Neuronal stem cell (in vitro differentiated cells): ENCODE measurements around the gene ULK2.
A peak's percentile ranks its signal among the peaks of the same experiment; 100 is the strongest.

Experiments
- DNase-seq: peaks from one replicate; pipeline ENCODE4 v3.0.0-alpha.2; 2013; ENCODE audit warnings: low spot score
- H2AFZ ChIP-seq: one replicate; pipeline ENCODE4 v1.6.1; 2013; ENCODE audit warnings: mild to moderate bottlenecking, low read length, inconsistent platforms
- H2AK5ac ChIP-seq: 2 replicates; pipeline ENCODE4 v1.6.1; 2013; ENCODE audit warnings: low read depth, mild to moderate bottlenecking, inconsistent platforms, low read length, moderate library complexity, mixed read lengths
- H2BK120ac ChIP-seq: 2 replicates; pipeline ENCODE4 v1.6.1; 2013; ENCODE audit warnings: low read depth, mild to moderate bottlenecking, inconsistent platforms, low read length, moderate library complexity, mixed read lengths
- H2BK12ac ChIP-seq: one replicate; pipeline ENCODE4 v1.6.1; 2013; ENCODE audit warnings: low read length, inconsistent platforms
- H2BK15ac ChIP-seq: 2 replicates; pipeline ENCODE4 v1.6.1; 2013; ENCODE audit warnings: mild to moderate bottlenecking, low read length, inconsistent platforms, mixed read lengths
- H2BK5ac ChIP-seq: one replicate; pipeline ENCODE4 v1.6.1; 2013; ENCODE audit warnings: inconsistent platforms, mild to moderate bottlenecking, low read length, moderate library complexity
- H3K14ac ChIP-seq: one replicate; pipeline ENCODE4 v1.6.1; 2013; ENCODE audit warnings: low read length, inconsistent platforms
- H3K18ac ChIP-seq: 2 replicates; pipeline ENCODE4 v1.6.1; 2013; ENCODE audit warnings: low read length, inconsistent platforms
- H3K23ac ChIP-seq: 2 replicates; pipeline ENCODE4 v1.6.1; 2013; ENCODE audit warnings: low read depth, mild to moderate bottlenecking, mixed read lengths, low read length, inconsistent platforms; ENCODE audit not compliant: poor library complexity
- H3K27ac ChIP-seq: replicated peaks from 3 replicates; pipeline ENCODE4 v1.5.1; 2013; ENCODE audit warnings: low read length, inconsistent platforms
- H3K27me3 ChIP-seq, 3 experiments: 2 replicates each; pipeline ENCODE4 v1.6.1; 2013; ENCODE audit warnings: low read length in 3 of 3, mild to moderate bottlenecking in 2 of 3, inconsistent platforms in 1 of 3, low read depth in 1 of 3, mixed read lengths in 1 of 3, moderate library complexity in 1 of 3; ENCODE audit not compliant: control insufficient read depth in 3 of 3, insufficient read depth in 3 of 3
- H3K36me3 ChIP-seq, 2 donors: replicated peaks in 1 of 2; 2 replicates each; pipeline ENCODE4 v1.6.1; 2013; ENCODE audit warnings: low read length in 2 of 2; ENCODE audit not compliant: control insufficient read depth in 2 of 2, insufficient read depth in 2 of 2
- H3K4ac ChIP-seq: 2 replicates; pipeline ENCODE4 v1.6.1; 2013; ENCODE audit warnings: inconsistent platforms, mild to moderate bottlenecking, low read length, moderate library complexity
- H3K4me1 ChIP-seq, 2 donors: 1 replicate in 1 of 2; 2 replicates in 1 of 2; pipeline ENCODE4 v1.6.1; 2013; ENCODE audit warnings: low read length in 2 of 2, low read depth in 1 of 2; ENCODE audit not compliant: control insufficient read depth in 2 of 2, insufficient read depth in 1 of 2
- H3K4me2 ChIP-seq: one replicate; pipeline ENCODE4 v1.6.1; 2013; ENCODE audit warnings: mild to moderate bottlenecking, low read length, inconsistent platforms; ENCODE audit not compliant: insufficient read depth, poor library complexity, severe bottlenecking
- H3K4me3 ChIP-seq, 2 donors: 2 replicates each; pipeline ENCODE4 v1.5.1; 2013; ENCODE audit warnings: low read length in 2 of 2, mild to moderate bottlenecking in 2 of 2, inconsistent platforms in 1 of 2, moderate library complexity in 1 of 2
- H3K79me1 ChIP-seq: one replicate; pipeline ENCODE4 v1.6.1; 2013; ENCODE audit warnings: low read depth, mild to moderate bottlenecking, inconsistent platforms, low read length, moderate library complexity
- H3K9ac ChIP-seq: one replicate; pipeline ENCODE4 v1.6.1; 2013; ENCODE audit warnings: mild to moderate bottlenecking, low read depth, low read length, inconsistent platforms; ENCODE audit not compliant: poor library complexity
- H3K9me3 ChIP-seq, 2 donors: replicated peaks in 1 of 2; 2 replicates each; pipeline versions ENCODE3 to v1.6.1; 2013; ENCODE audit warnings: low read length in 2 of 2, mild to moderate bottlenecking in 2 of 2, inconsistent platforms in 1 of 2, low read depth in 1 of 2, mixed read lengths in 1 of 2, moderate library complexity in 1 of 2; ENCODE audit not compliant: control insufficient read depth in 2 of 2, insufficient read depth in 1 of 2
- H4K8ac ChIP-seq: one replicate; pipeline ENCODE4 v1.6.1; 2013; ENCODE audit warnings: low read depth, mild to moderate bottlenecking, inconsistent platforms, low read length, moderate library complexity
- H4K91ac ChIP-seq: one replicate; pipeline ENCODE4 v1.6.1; 2013; ENCODE audit warnings: low read length, low read depth, mild to moderate bottlenecking, inconsistent platforms; ENCODE audit not compliant: poor library complexity
- WGBS, 2 donors: extraction: QIAGEN DNeasy Blood & Tissue Kit; methylation state at CpG; one replicate each; pipeline ENCODE4 v1.1.7; 2013; ENCODE audit warnings: missing lambda C conversion rate in 2 of 2, mixed read lengths in 1 of 2; ENCODE audit not compliant: insufficient read length in 2 of 2, insufficient replicate concordance in 1 of 2; ENCODE audit errors: extremely low coverage in 2 of 2; 5-methylcytosine and 5-hydroxymethylcytosine counted together

The ULK2 gene

DNA sequence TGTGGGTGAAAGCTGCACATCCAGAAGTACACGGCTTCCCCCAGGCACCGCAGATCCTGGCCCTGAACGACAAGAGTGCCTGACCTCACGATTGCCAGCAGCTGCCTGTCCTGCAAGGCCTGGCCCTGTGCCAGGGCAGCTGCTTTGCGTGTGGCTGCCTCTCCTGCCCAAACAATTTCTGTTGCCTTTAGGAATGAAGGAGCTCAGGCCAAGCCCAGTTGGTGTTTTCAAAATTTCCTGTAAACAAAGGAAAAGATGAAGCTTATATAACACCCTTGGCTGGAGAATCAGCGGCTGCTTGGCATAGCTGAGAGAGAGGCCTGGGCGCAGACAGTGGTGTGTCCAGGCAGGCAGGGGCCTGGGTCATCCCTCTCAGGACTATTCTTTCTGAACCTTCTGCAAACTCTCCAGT, 139.6 kb downstream of the ULK2 start:
- peaks cover 0 to 6% (median 0%) of the 10 kb centered on the region in 3 experiments for H3K27me3 ChIP-seq
- no peaks in the 10 kb centered on the region for H3K9me3 ChIP-seq
- no peak overlapping the region for H3K4me2 ChIP-seq
- no peak overlapping the region for H3K4me3 ChIP-seq
- H3K9ac ChIP-seq: no peak overlapping the region
- H3K23ac ChIP-seq: no peak overlapping the region
- H2AK5ac ChIP-seq: peak overlapping the region; percentile 83
- no CpG with 5 or more reads among the region's 7 CpGs for WGBS, 2 donors
- no peak for DNase-seq
- no peak overlapping the region for H2BK12ac ChIP-seq
- no peak overlapping the region for H2BK120ac ChIP-seq
- H3K18ac ChIP-seq: peak overlapping the region; percentile 44
- no peak overlapping the region for H3K4ac ChIP-seq
- no peaks in the 10 kb centered on the region for H3K36me3 ChIP-seq
- peak overlapping the region; percentile 95 for H4K8ac ChIP-seq
- peak overlapping the region; percentile 64 for H3K14ac ChIP-seq
- H2BK15ac ChIP-seq: no peak overlapping the region
- H2AFZ ChIP-seq: no peak overlapping the region
- no peaks in the 10 kb centered on the region for H3K79me1 ChIP-seq
- peak overlapping the region; percentile 8 for H2BK5ac ChIP-seq
- no peak overlapping the region for H4K91ac ChIP-seq
- H3K4me1 ChIP-seq: no peaks in the 10 kb centered on the region
- no peak overlapping the region for H3K27ac ChIP-seq

DNA sequence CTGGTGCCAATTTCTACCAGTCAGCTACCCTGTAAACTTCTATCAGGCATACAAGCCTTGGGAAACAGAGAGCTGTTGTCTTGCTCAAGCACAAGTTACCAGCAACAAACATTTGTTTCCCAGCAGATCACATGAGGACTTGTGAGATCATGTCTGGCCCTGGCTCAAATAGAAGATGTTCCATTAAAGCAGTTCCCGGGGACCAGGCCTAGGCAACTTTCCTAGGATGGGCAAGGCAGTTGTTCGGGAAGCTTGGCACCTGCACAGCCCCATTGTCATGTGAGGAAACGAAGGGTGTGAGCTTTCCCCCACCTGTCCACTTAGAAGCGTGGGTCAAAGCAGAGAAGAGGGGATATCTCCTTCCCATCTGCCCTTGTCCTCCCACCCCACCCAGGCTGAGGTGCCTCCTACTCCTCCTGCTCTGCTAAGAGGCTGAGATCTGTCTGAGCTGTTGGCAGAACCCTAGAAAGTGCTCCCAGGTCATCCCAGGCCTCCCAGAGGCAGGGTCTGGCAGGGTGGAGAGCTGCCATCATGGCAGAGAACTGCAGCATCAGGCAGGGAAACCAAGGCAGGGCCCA, 140.1 kb downstream of the ULK2 start:
- H3K9ac ChIP-seq: no peak overlapping the region
- H3K4me1 ChIP-seq: no peaks in the 10 kb centered on the region
- no CpG with 5 or more reads among the region's 4 CpGs for WGBS, 2 donors
- no peak overlapping the region for H2BK120ac ChIP-seq
- H3K36me3 ChIP-seq: no peaks in the 10 kb centered on the region
- no peak overlapping the region for H3K4ac ChIP-seq
- peak overlapping the region; percentile 83 for H2AK5ac ChIP-seq
- no peaks in the 10 kb centered on the region for H3K79me1 ChIP-seq
- peak overlapping the region; percentile 44 for H3K18ac ChIP-seq
- no peak overlapping the region for H3K27ac ChIP-seq
- no peak for DNase-seq
- peak overlapping the region; percentile 95 for H4K8ac ChIP-seq
- H3K14ac ChIP-seq: peak overlapping the region; percentile 64
- H2AFZ ChIP-seq: peak overlapping the region; percentile 18
- peak overlapping the region; percentile 8 for H2BK5ac ChIP-seq
- H3K4me3 ChIP-seq: no peak overlapping the region
- peaks cover 0 to 6% (median 0%) of the 10 kb centered on the region in 3 experiments for H3K27me3 ChIP-seq
- H2BK15ac ChIP-seq: no peak overlapping the region
- H3K23ac ChIP-seq: no peak overlapping the region
- H3K4me2 ChIP-seq: no peak overlapping the region
- H4K91ac ChIP-seq: no peak overlapping the region
- no peaks in the 10 kb centered on the region for H3K9me3 ChIP-seq
- no peak overlapping the region for H2BK12ac ChIP-seq

DNA sequence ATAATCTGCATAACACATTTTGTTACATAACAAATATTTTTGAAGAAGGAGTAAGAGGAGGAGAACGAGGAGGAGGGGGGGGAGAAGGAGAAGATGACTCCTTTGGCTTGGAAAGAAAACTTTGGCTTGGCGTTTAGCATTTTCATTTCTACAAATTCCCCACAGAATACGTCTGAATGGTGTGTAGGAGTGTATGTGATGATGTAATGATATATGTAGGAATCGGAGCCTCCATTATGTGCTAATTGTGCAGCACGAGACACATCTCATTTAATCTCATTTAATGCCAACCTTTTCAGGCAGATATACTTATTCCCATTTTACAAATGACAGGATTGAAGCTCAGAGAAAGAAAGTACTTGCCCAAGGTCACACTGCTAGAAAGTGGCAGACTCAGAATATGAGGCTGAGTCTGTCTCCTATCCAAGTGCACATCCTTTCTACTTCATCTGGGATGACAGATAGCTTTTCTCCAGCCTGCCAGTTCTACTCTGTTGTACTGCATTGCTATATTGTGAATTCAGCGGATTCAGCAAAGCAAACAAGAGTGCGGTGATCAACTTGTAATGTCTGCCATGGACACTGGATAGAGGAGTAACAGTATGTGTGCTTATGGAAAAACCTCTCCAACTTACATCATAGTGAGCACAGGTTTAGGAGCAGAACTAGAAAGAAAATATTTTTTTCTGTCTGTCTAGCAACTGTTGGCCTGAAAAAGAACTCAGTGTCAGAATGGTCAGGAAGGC, 140.9 kb downstream of the ULK2 start:
- H2AFZ ChIP-seq: no peak overlapping the region
- H4K8ac ChIP-seq: no peak overlapping the region
- no peaks in the 10 kb centered on the region for H3K79me1 ChIP-seq
- no peak overlapping the region for H3K23ac ChIP-seq
- no peaks in the 10 kb centered on the region for H3K9me3 ChIP-seq
- no peak for DNase-seq
- no peak overlapping the region for H2BK12ac ChIP-seq
- H2BK15ac ChIP-seq: no peak overlapping the region
- H2BK5ac ChIP-seq: no peak overlapping the region
- no peak overlapping the region for H3K18ac ChIP-seq
- H2BK120ac ChIP-seq: no peak overlapping the region
- no peak overlapping the region for H2AK5ac ChIP-seq
- H3K27ac ChIP-seq: no peak overlapping the region
- no peak overlapping the region for H3K4ac ChIP-seq
- H4K91ac ChIP-seq: no peak overlapping the region
- no peak overlapping the region for H3K14ac ChIP-seq
- no peak overlapping the region for H3K9ac ChIP-seq
- H3K4me3 ChIP-seq: no peak overlapping the region
- no peaks in the 10 kb centered on the region for H3K36me3 ChIP-seq
- WGBS, 2 donors: no CpG with 5 or more reads among the region's 7 CpGs
- H3K27me3 ChIP-seq: peaks cover 0 to 6% (median 0%) of the 10 kb centered on the region in 3 experiments
- no peak overlapping the region for H3K4me2 ChIP-seq
- no peaks in the 10 kb centered on the region for H3K4me1 ChIP-seq

DNA sequence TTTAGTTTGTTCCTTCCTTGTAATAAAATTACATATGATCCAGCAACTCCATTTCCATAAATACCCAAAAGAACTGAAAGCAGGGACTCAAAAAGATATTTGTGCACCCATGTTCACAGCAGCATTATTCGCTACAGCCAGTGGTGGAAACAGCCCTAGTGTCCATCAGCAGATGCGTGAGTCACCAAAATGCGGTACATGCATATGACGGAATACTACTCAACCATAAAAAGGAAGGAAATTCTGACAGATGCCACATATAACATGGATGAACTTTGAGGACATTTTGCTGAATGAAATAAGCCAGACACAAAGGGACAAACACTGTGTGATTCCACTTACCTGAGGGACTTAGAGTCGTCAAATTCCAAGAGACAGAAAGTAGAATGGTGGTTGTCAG, 142.2 kb downstream of the ULK2 start:
- no peak overlapping the region for H2AFZ ChIP-seq
- no peak for DNase-seq
- H3K18ac ChIP-seq: no peak overlapping the region
- peaks cover 0 to 3% (median 0%) of the 10 kb centered on the region in 3 experiments for H3K27me3 ChIP-seq
- H3K4me2 ChIP-seq: no peak overlapping the region
- H3K36me3 ChIP-seq: no peaks in the 10 kb centered on the region
- no peak overlapping the region for H3K23ac ChIP-seq
- H2BK12ac ChIP-seq: no peak overlapping the region
- no peak overlapping the region for H3K14ac ChIP-seq
- no peak overlapping the region for H4K91ac ChIP-seq
- H4K8ac ChIP-seq: no peak overlapping the region
- H3K4me3 ChIP-seq: no peak overlapping the region
- H2BK15ac ChIP-seq: no peak overlapping the region
- H3K4ac ChIP-seq: no peak overlapping the region
- H3K79me1 ChIP-seq: no peaks in the 10 kb centered on the region
- no peak overlapping the region for H3K9ac ChIP-seq
- WGBS, 2 donors: no CpG with 5 or more reads among the region's 5 CpGs
- H3K27ac ChIP-seq: no peak overlapping the region
- H2BK5ac ChIP-seq: no peak overlapping the region
- no peak overlapping the region for H2BK120ac ChIP-seq
- no peak overlapping the region for H2AK5ac ChIP-seq
- H3K4me1 ChIP-seq: peaks cover 0 to 5% of the 10 kb centered on the region in 2 donors
- no peaks in the 10 kb centered on the region for H3K9me3 ChIP-seq
